ENCODE data around the gene SRGAP2B.
"Not testable (repeated sequence)": the region's sequence is repeated elsewhere in the genome, so short reads cannot be mapped to it uniquely, and the experiment has no call there.

GRCh38 chr1:145066486-145066885 is 28.6 kb downstream of the SRGAP2B start:
- TF ChIP-seq EZH2 (IDR thresholded peaks at IDR 0.05); POLR2AphosphoS5 (IDR thresholded peaks at IDR 0.05; ENCODE audit: borderline replicate concordance, low read depth, low read length); FOXP2 (optimal IDR thresholded peaks at IDR 0.05; ENCODE audit: control extremely low read depth, extremely low read length, insufficient read depth): not testable (repeated sequence)

Data from SK-N-MC (cell line).